ENCODE results near the gene LPAR1. TPM values are rescaled to one million over a fixed set of nuclear protein-coding genes. Genes with fewer than 3 reads are reported as not detected.

The LPAR1 gene
- total RNA-seq, 1 experiment from 2014 or later, result 14.8 TPM

GRCh38 chr9:110918316-110919049, 119.8 kb downstream of the LPAR1 start:
- Histone ChIP-seq H3K4me1 (peaks cover 5% of the 10 kb centered on the region; the same call in 1 of the 2 replicates), H3K4me3 (no peak overlapping the region), H3K9me3 (replicated peaks) (peaks cover 6% of the 10 kb centered on the region; the same call in 1 of the 2 replicates), H3K27me3 (no peaks in the 10 kb centered on the region), H3K36me3 (no peaks in the 10 kb centered on the region), H3K27ac (no peak overlapping the region)
- no peak for DNase-seq

GRCh38 chr9:110916403-110916802, 121.9 kb downstream of the LPAR1 start:
- no peaks in the 10 kb centered on the region for H3K36me3 ChIP-seq
- no peaks in the 10 kb centered on the region for H3K4me1 ChIP-seq
- DNase-seq, result no peak
- peaks cover 6% of the 10 kb centered on the region; the same call in 1 of the 2 replicates for H3K9me3 ChIP-seq (replicated peaks)
- H3K27ac ChIP-seq, result no peak overlapping the region
- H3K4me3 ChIP-seq, result no peak overlapping the region
- H3K27me3 ChIP-seq, result no peaks in the 10 kb centered on the region

- DNase-seq, result no peak
- H3K4me1 ChIP-seq, result no peaks in the 10 kb centered on the region
- no peaks in the 10 kb centered on the region for H3K36me3 ChIP-seq
- H3K9me3 ChIP-seq (replicated peaks), result peaks cover 16% of the 10 kb centered on the region
- H3K27me3 ChIP-seq, result no peaks in the 10 kb centered on the region
- no peak overlapping the region for H3K4me3 ChIP-seq
- H3K27ac ChIP-seq, result no peak overlapping the region
These were observed 125.6 kb downstream of the LPAR1 start for GRCh38 chr9:110912419-110913291.

GRCh38 chr9:110911659-110912418, 126.4 kb downstream of the LPAR1 start:
- H3K27me3 ChIP-seq, result no peaks in the 10 kb centered on the region
- no peak overlapping the region for H3K27ac ChIP-seq
- H3K9me3 ChIP-seq (replicated peaks), result peaks cover 16% of the 10 kb centered on the region
- no peak overlapping the region for H3K4me3 ChIP-seq
- no peaks in the 10 kb centered on the region for H3K36me3 ChIP-seq
- DNase-seq, result no peak
- no peaks in the 10 kb centered on the region for H3K4me1 ChIP-seq

GRCh38 chr9:110908894-110909293, 129.4 kb downstream of the LPAR1 start:
- H3K27ac ChIP-seq, result no peak overlapping the region
- no peak overlapping the region for H3K4me3 ChIP-seq
- DNase-seq, result no peak
- no peaks in the 10 kb centered on the region for H3K4me1 ChIP-seq
- no peaks in the 10 kb centered on the region for H3K36me3 ChIP-seq
- no peaks in the 10 kb centered on the region for H3K27me3 ChIP-seq
- peaks cover 12% of the 10 kb centered on the region for H3K9me3 ChIP-seq (replicated peaks)

- peaks cover 12% of the 10 kb centered on the region; the same call in 1 of the 2 replicates for H3K9me3 ChIP-seq (replicated peaks)
- no peak for DNase-seq
- H3K4me1 ChIP-seq, result no peaks in the 10 kb centered on the region
- no peaks in the 10 kb centered on the region for H3K36me3 ChIP-seq
- H3K4me3 ChIP-seq, result no peak overlapping the region
- no peaks in the 10 kb centered on the region for H3K27me3 ChIP-seq
- no peak overlapping the region for H3K27ac ChIP-seq
These were observed 137.4 kb downstream of the LPAR1 start for GRCh38 chr9:110900917-110901316.

- no peaks in the 10 kb centered on the region for H3K4me1 ChIP-seq
- peaks cover 12% of the 10 kb centered on the region; the same call in 1 of the 2 replicates for H3K9me3 ChIP-seq (replicated peaks)
- no peaks in the 10 kb centered on the region for H3K36me3 ChIP-seq
- no peak overlapping the region for H3K4me3 ChIP-seq
- no peak for DNase-seq
- no peaks in the 10 kb centered on the region for H3K27me3 ChIP-seq
- no peak overlapping the region for H3K27ac ChIP-seq
These were observed 137.8 kb downstream of the LPAR1 start for GRCh38 chr9:110900456-110900855.

GRCh38 chr9:110898866-110899265, 139.4 kb downstream of the LPAR1 start:
- H3K9me3 ChIP-seq (replicated peaks), result peaks cover 10% of the 10 kb centered on the region; the same call in 1 of the 2 replicates
- no peaks in the 10 kb centered on the region for H3K27me3 ChIP-seq
- H3K27ac ChIP-seq, result no peak overlapping the region

GRCh38 chr9:110898358-110898757, 139.9 kb downstream of the LPAR1 start:
- Histone ChIP-seq H3K36me3 (no peaks in the 10 kb centered on the region), H3K9me3 (replicated peaks) (peaks cover 10% of the 10 kb centered on the region; the same call in 1 of the 2 replicates), H3K4me3 (no peak overlapping the region), H3K27me3 (no peaks in the 10 kb centered on the region), H3K27ac (no peak overlapping the region), H3K4me1 (no peaks in the 10 kb centered on the region)
- no peak for DNase-seq

More at GRCh38 chr9:110898866-110899265, 139.4 kb downstream of the LPAR1 start:
- no peak overlapping the region for H3K4me3 ChIP-seq
- DNase-seq, result no peak
- no peaks in the 10 kb centered on the region for H3K4me1 ChIP-seq
- H3K36me3 ChIP-seq, result no peaks in the 10 kb centered on the region

GRCh38 chr9:110897943-110898342, 140.3 kb downstream of the LPAR1 start:
- Histone ChIP-seq H3K4me1 (no peaks in the 10 kb centered on the region), H3K27me3 (no peaks in the 10 kb centered on the region), H3K27ac (no peak overlapping the region), H3K4me3 (no peak overlapping the region), H3K36me3 (no peaks in the 10 kb centered on the region), H3K9me3 (replicated peaks) (peaks cover 10% of the 10 kb centered on the region; the same call in 1 of the 2 replicates)
- DNase-seq, result no peak

GRCh38 chr9:110895147-110895905, 142.9 kb downstream of the LPAR1 start:
- no peak overlapping the region for H3K27ac ChIP-seq
- peak; percentile 26 to 35 for DNase-seq
- peaks cover 5% of the 10 kb centered on the region; the same call in 1 of the 2 replicates for H3K9me3 ChIP-seq (replicated peaks)

GRCh38 chr9:110894731-110895130, 143.5 kb downstream of the LPAR1 start:
- Histone ChIP-seq H3K27ac (no peak overlapping the region), H3K9me3 (replicated peaks) (0 out of 2 replicates have a peak, but pooled peaks cover 5% of the 10 kb centered on the region), H3K4me1 (peaks cover 3% of the 10 kb centered on the region; the same call in 1 of the 2 replicates), H3K27me3 (no peaks in the 10 kb centered on the region), H3K4me3 (no peak overlapping the region), H3K36me3 (no peaks in the 10 kb centered on the region)
- no peak for DNase-seq

More at GRCh38 chr9:110895147-110895905, 142.9 kb downstream of the LPAR1 start:
- Histone ChIP-seq H3K4me1 (peaks cover under 1% of the 10 kb centered on the region; the same call in 1 of the 2 replicates), H3K4me3 (no peak overlapping the region), H3K27me3 (no peaks in the 10 kb centered on the region), H3K36me3 (no peaks in the 10 kb centered on the region)

GRCh38 chr9:110892689-110893088, 145.6 kb downstream of the LPAR1 start:
- Histone ChIP-seq H3K4me1 (peaks cover 3% of the 10 kb centered on the region; the same call in 1 of the 2 replicates), H3K4me3 (no peak overlapping the region), H3K27me3 (no peaks in the 10 kb centered on the region), H3K27ac (no peak overlapping the region), H3K36me3 (no peaks in the 10 kb centered on the region), H3K9me3 (replicated peaks) (0 out of 2 replicates have a peak, but pooled peaks cover 5% of the 10 kb centered on the region)
- DNase-seq, result no peak

GRCh38 chr9:110891760-110892159, 146.5 kb downstream of the LPAR1 start:
- H3K4me1 ChIP-seq, result peaks cover 3% of the 10 kb centered on the region; the same call in 1 of the 2 replicates
- no peak overlapping the region for H3K27ac ChIP-seq
- H3K36me3 ChIP-seq, result no peaks in the 10 kb centered on the region
- no peaks in the 10 kb centered on the region for H3K27me3 ChIP-seq
- H3K9me3 ChIP-seq (replicated peaks), result no peaks in the 10 kb centered on the region
- no peak for DNase-seq
- H3K4me3 ChIP-seq, result no peak overlapping the region
